GM12801 (cell line): ENCODE results near the gene USP3.

ENCODE experiments used
- CTCF ChIP-seq: IDR thresholded peaks from one replicate; pipeline ENCODE4 v1.5.1; 2011; ENCODE audit warnings: control low read depth; ENCODE audit not compliant: insufficient read length; ENCODE audit errors: extremely low read depth

The USP3 gene

GRCh38 chr15:63522225-63522578 is 17.8 kb downstream of the USP3 start:
- no peak for TF ChIP-seq CTCF

DNA sequence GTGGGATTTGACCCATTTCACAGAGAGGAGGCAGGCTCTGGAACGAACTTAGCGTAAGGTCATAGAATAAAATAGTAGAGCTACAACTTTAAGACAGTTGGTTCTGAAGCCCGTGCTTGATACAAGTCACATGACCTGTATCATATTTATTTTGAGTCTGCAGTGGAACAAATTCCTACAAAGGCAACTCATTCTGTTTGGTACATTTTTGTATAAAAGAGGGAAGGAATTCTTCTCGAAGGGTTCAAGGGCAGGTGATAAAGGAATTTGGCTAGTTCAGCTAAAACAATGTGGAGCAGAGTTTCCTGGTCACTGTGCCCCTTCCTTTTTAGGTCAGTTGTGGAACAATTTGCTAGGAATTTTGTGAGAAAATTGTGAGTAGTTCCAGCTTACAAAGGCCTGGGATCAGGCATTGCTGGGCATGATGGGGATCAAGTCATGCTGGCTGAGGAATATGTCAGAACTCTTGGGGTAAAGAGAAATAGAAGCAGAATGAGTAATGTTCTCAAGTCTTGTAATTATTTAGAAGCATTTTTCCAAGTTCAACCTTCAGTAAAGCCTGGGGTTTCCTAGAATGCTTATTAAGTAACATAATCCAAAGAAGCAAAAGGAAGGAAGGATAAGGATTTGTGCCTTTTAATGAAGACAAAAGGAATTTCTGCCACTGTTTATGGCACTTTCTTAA is 19.1 kb downstream of the USP3 start:
- TF ChIP-seq CTCF: no peak

DNA sequence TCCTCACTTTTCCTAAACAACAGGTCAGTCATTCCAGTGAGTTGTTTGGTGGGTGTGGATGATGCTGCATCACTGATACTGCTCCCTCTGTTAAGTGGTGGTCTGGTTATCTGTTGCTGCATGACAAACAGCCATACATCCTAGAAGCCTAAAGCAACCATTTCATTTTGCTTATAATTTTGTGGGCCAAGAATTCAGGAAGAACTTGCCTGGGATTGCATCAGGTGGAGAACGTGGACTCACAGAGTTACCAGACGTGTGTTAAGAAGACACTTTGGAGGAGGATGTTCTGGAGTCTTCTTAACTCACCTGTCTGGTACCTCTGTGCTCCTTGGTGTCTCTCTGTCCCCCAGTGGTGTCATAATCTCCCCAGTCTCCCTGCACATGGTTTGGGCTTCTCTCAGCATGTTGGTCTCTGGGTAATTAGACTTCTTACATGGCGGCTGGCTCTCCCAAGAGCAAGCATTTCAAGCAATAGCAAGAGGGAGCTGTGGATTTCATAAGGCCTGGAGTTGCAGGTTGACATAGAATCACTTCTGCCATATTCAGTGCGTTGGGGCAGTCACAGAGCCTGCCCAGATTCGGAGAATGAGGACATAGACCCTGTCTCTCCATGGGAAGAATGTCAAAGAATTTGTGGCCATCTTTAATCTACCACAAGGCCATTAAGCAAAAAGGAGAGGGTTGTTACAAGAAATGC is 20.1 kb downstream of the USP3 start:
- TF ChIP-seq CTCF: no peak

DNA sequence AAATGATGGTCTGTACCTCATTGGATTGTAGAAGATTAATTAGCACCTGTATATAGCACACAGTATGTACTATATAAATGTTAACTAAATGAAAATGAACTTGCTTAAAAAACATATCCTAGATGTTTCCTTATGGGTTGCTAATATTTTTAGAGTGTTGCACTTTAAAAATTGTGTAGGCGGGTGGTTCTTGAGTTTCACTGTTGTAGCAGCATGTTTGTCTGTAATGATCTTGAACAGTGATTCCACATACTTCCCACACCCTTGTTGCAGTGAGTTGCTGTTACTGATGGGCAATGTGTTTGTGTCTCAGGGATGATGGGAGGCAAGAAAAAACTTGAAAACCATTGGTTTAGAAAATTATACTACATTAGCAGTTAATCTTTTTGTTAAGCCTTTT is 22.0 kb downstream of the USP3 start:
- TF ChIP-seq CTCF: no peak

- no peak for TF ChIP-seq CTCF
Measured at GRCh38 chr15:63528138-63528659, 23.8 kb downstream of the USP3 start.

- TF ChIP-seq CTCF: no peak
Measured at GRCh38 chr15:63530235-63530634, 25.8 kb downstream of the USP3 start.

DNA sequence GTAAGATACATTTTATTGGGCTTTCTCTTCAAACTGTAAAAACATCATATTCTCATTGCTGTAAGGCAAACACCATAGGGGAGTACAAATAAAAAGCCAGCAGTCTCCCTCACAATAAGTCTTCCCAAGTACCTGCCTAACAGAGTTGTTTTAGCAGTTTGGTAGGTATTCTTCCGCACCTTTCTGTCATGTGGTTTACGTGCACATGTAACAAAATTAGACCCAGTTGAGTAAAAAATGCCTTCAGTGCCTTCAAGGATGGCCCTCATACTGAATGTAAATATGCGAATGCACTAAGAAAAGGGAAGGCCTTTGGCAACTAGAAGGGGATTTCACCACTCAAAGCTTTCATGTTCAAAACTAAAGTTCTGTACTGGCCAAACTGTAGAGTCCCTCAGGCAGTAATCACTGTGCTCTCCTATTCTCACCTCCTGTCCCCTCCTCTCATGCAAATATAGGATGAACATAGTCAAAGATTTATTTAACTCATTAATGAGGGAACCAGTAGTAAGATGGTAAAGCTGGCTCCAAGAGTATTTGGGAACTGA is 26.4 kb downstream of the USP3 start:
- TF ChIP-seq CTCF: no peak
